Measurements from ENCODE around the gene JAM3. TPM values are rescaled to one million over a fixed set of nuclear protein-coding genes. Genes with fewer than 3 reads are reported as not detected.

Gene JAM3
- total and polyA plus RNA-seq, 2 of the 4 experiments (the other 2 are of a cell fraction): 38.0 to 71.5 TPM

- intact Hi-C loops (cut with micrococcal nuclease): loop anchor here (10.0 kb wide), 2 partner anchors 177 to 207 kb away; partner anchors contain the start of genes ACAD8, NCAPD3, THYN1 and VPS26B
- no peaks in the 10 kb centered on the region for H3K27me3 ChIP-seq (ENCODE audit: control insufficient read depth, insufficient read depth, low read length)
- dilution Hi-C loops (cut with HindIII; ENCODE audit: low sequenced_read_pairs, unreplicated experiment): no loop called here
- peak overlapping the region; percentile 60 for H3K4ac ChIP-seq (ENCODE audit: low read depth, low read length)
- peaks cover 11% of the 10 kb centered on the region for H3K9me1 ChIP-seq (ENCODE audit: insufficient read depth, low read length)
- no peaks in the 10 kb centered on the region; the same call in 1 of the 2 replicates for H4K20me1 ChIP-seq (ENCODE audit: insufficient read depth, low read length)
- no peak for TF ChIP-seq CHD1 (IDR thresholded peaks at IDR 0.05; ENCODE audit: low read depth, low read length)
- no peaks in the 10 kb centered on the region for H3K79me1 ChIP-seq (ENCODE audit: low read depth in 1 of 2, low read length in 2 of 2)
- H2BK15ac ChIP-seq (ENCODE audit: low read depth, low read length): no peak overlapping the region; the same call in 2 of the 3 replicates
- WGBS, 2 experiments (ENCODE audit: extremely low coverage in 2 of 2, insufficient read length in 1 of 2): 61% methylated on average over 3 of the region's 9 CpGs; no CpG with 5 or more reads in 1 of the 2 experiments
- H2BK20ac ChIP-seq (ENCODE audit: low read depth, low read length): peak overlapping the region; percentile 62; the same call in 1 of the 2 replicates
- H3K4me3 ChIP-seq (ENCODE audit: insufficient read depth, low read depth, low read length): no peak overlapping the region
- no peak overlapping the region for H3K9ac ChIP-seq (ENCODE audit: low read depth, low read length)
- in situ Hi-C loops (cut with MboI; ENCODE audit: low sequenced_read_pairs): loop anchor here (5.0 to 10.0 kb wide), 2 partner anchors 94 to 207 kb away; partner anchors contain the start of genes ACAD8 and THYN1
- peaks cover 7% of the 10 kb centered on the region; the same call in 1 of the 2 replicates for H3K4me1 ChIP-seq (ENCODE audit: control insufficient read depth, insufficient read depth, low read length)
- no TSS peak for BruUV-seq (replicated peaks)
- DNase-seq (no peak), ATAC-seq (ENCODE audit: low read depth) (no peak)
- no peak overlapping the region for H4K91ac ChIP-seq (ENCODE audit: insufficient read depth, low read depth, low read length)
- peak overlapping the region; percentile 91 for H2AK5ac ChIP-seq (ENCODE audit: low read depth, low read length)
- no peaks in the 10 kb centered on the region for H3K36me3 ChIP-seq (ENCODE audit: control insufficient read depth, insufficient read depth, low read length)
- no peak overlapping the region; the same call in 1 of the 2 replicates for H3K18ac ChIP-seq (ENCODE audit: low read depth, low read length)
- peak overlapping the region; percentile 89 for H2AFZ ChIP-seq (replicated peaks; ENCODE audit: low read length, poor library complexity)
- peak overlapping the region; percentile 82; the same call in 1 of the 2 replicates for H3K14ac ChIP-seq (replicated peaks; ENCODE audit: low read depth, low read length)
- no peak overlapping the region for H4K5ac ChIP-seq (ENCODE audit: low read depth, low read length)
- CTCF ChIA-PET: interaction anchor here (0.6 kb wide), 1 partner anchor 14 kb away, joined by 3 read pairs; no protein-coding TSS in a partner anchor
- H3K56ac ChIP-seq (ENCODE audit: extremely low read depth, insufficient read depth, low read length): no peak overlapping the region
- peak overlapping the region in 1 of 2 experiments; percentile 50; a peak in 1 of 4 replicates for H4K8ac ChIP-seq (ENCODE audit: low read depth in 2 of 2, low read length in 2 of 2)
- peak overlapping the region; percentile 83 for H2AK9ac ChIP-seq (replicated peaks; ENCODE audit: low read depth, low read length, poor library complexity)
- H2BK5ac ChIP-seq (ENCODE audit: low read depth, low read length, poor library complexity, severe bottlenecking): peak overlapping the region; percentile 34
- no peak overlapping the region for H3K27ac ChIP-seq (ENCODE audit: insufficient read depth, low read length)
- 0 out of 2 replicates have a peak overlapping the region, but pooled peaks have one; percentile 9 for H3K4me2 ChIP-seq (ENCODE audit: low read depth, low read length)
- POLR2A ChIA-PET (ENCODE audit: unreplicated experiment): no interaction called here
- H3K9me3 ChIP-seq (ENCODE audit: control insufficient read depth, insufficient read depth, low read length): no peaks in the 10 kb centered on the region
- H3K23ac ChIP-seq (ENCODE audit: low read depth, low read length): 0 out of 2 replicates have a peak overlapping the region, but pooled peaks have one; percentile 35
- peak overlapping the region; percentile 14 for H2BK120ac ChIP-seq (ENCODE audit: low read depth, low read length)
Observed at GRCh38 chr11:134048028-134048427, 20.8 kb upstream of the JAM3 start.
